WTC11 (cell line): ENCODE results near the gene OR4D1.

Experiments used
- JUN ChIP-seq: sonication (generic); formaldehyde crosslinking; IDR thresholded peaks from 2 replicates; pipeline ENCODE4 v1.8.0; 2023; ENCODE audit warnings: mild to moderate bottlenecking, missing genetic modification reagents
- USF1 ChIP-seq: sonication (generic); formaldehyde crosslinking; IDR thresholded peaks from 2 replicates; pipeline ENCODE4 v1.8.0; 2022; ENCODE audit warnings: mild to moderate bottlenecking, missing genetic modification reagents
- TF ChIP-seq, protein P1 (sequence below): fragments of 200-600 bp; IDR thresholded peaks from 2 replicates; pipeline ENCODE4 v1.8.0; 2022; ENCODE audit warnings: antibody characterized with exemption

- TF ChIP-seq, protein P1, sequence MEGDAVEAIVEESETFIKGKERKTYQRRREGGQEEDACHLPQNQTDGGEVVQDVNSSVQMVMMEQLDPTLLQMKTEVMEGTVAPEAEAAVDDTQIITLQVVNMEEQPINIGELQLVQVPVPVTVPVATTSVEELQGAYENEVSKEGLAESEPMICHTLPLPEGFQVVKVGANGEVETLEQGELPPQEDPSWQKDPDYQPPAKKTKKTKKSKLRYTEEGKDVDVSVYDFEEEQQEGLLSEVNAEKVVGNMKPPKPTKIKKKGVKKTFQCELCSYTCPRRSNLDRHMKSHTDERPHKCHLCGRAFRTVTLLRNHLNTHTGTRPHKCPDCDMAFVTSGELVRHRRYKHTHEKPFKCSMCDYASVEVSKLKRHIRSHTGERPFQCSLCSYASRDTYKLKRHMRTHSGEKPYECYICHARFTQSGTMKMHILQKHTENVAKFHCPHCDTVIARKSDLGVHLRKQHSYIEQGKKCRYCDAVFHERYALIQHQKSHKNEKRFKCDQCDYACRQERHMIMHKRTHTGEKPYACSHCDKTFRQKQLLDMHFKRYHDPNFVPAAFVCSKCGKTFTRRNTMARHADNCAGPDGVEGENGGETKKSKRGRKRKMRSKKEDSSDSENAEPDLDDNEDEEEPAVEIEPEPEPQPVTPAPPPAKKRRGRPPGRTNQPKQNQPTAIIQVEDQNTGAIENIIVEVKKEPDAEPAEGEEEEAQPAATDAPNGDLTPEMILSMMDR: no peak
- TF ChIP-seq USF1 (CRISPR knock-in tag) (no peak), JUN (CRISPR knock-in tag) (no peak)
Measured at GRCh38 chr17:58113947-58114346, 34.2 kb upstream of the OR4D1 start.
